PC-9 (cell line): Measurements from ENCODE around the gene ATP2C2. TPM values are rescaled to one million over a fixed set of nuclear protein-coding genes. Genes with fewer than 3 reads are reported as not detected.

Source experiments
- BruUV-seq: library from RNA; stranded (reverse); fragments of 400-500 nt; replicated peaks from 2 replicates; lab custom pipeline; 2021; lab: Mats Ljungman, UMichigan
- CTCF ChIA-PET: fragments of 300-600 bp; sonication (Branson Sonifier 250); formaldehyde crosslinking; loops from one replicate; lab custom pipeline; 2022; ENCODE audit warnings: antibody characterized with exemption; lab: Charles Lee
- POLR2A ChIA-PET: fragments of 300-600 bp; sonication (Branson Sonifier 250); formaldehyde crosslinking; loops from one replicate; lab custom pipeline; 2022; ENCODE audit warnings: antibody characterized with exemption; ENCODE audit not compliant: unreplicated experiment; lab: Charles Lee
- DNase-seq, 2 experiments: peaks; one replicate each; pipeline versions ENCODE4 v3.0.0 to v3.0.0-alpha.2; 2015 to 2022; ENCODE audit warnings: mixed read lengths in 1 of 2
- H2AFZ ChIP-seq: fragments of 200-600 bp; sonication (generic); 2 replicates; pipeline ENCODE4 v1.8.1; 2017; ENCODE audit warnings: antibody characterized with exemption
- H3F3A ChIP-seq: fragments of 200-600 bp; sonication (generic); 2 replicates; pipeline ENCODE4 v1.8.1; 2017; ENCODE audit warnings: antibody characterized with exemption, mild to moderate bottlenecking, low read depth; ENCODE audit not compliant: insufficient read depth
- H3K27ac ChIP-seq: fragments of 200-600 bp; sonication (generic); 2 replicates; pipeline ENCODE4 v1.6.1; 2016; ENCODE audit warnings: mixed run types
- H3K27me3 ChIP-seq: fragments of 200-600 bp; sonication (generic); 2 replicates; pipeline ENCODE4 v1.6.1; 2016; ENCODE audit warnings: low read depth, mixed run types; ENCODE audit not compliant: insufficient read depth
- H3K36me3 ChIP-seq: fragments of 200-600 bp; sonication (generic); 2 replicates; pipeline ENCODE4 v1.6.1; 2016; ENCODE audit warnings: low read depth, mixed run types
- H3K4me1 ChIP-seq: fragments of 200-600 bp; sonication (generic); replicated peaks from 2 replicates; pipeline ENCODE4 v1.6.1; 2016; ENCODE audit warnings: mixed run types; ENCODE audit not compliant: insufficient read depth
- H3K4me2 ChIP-seq: fragments of 200-600 bp; sonication (generic); 2 replicates; pipeline ENCODE4 v1.6.1; 2017; ENCODE audit warnings: mixed run types
- H3K4me3 ChIP-seq: fragments of 200-600 bp; sonication (generic); 2 replicates; pipeline ENCODE4 v1.6.1; 2016; ENCODE audit warnings: mixed run types
- H3K79me2 ChIP-seq: fragments of 200-600 bp; sonication (generic); 2 replicates; pipeline ENCODE4 v1.6.1; 2017; ENCODE audit warnings: low read depth, mixed run types
- H3K9me2 ChIP-seq: fragments of 200-600 bp; sonication (generic); 2 replicates; pipeline ENCODE4 v1.8.1; 2017; ENCODE audit warnings: mild to moderate bottlenecking; ENCODE audit not compliant: insufficient read depth
- H3K9me3 ChIP-seq: fragments of 200-600 bp; sonication (generic); 2 replicates; pipeline ENCODE4 v1.8.1; 2016; ENCODE audit warnings: low read depth; ENCODE audit not compliant: insufficient read depth
- H4K20me1 ChIP-seq: fragments of 200-600 bp; sonication (generic); 2 replicates; pipeline ENCODE4 v1.8.1; 2017; ENCODE audit not compliant: insufficient read depth
- CTCF ChIP-seq: fragments of 200-600 bp; sonication (generic); conservative IDR thresholded peaks from 2 replicates; pipeline ENCODE4 v1.6.1; 2017; ENCODE audit warnings: mixed run types, antibody characterized with exemption, mild to moderate bottlenecking, moderate library complexity
- EZH2 ChIP-seq: fragments of 200-600 bp; sonication (generic); IDR thresholded peaks from 2 replicates; pipeline ENCODE4 v1.8.0; 2017; ENCODE audit warnings: antibody characterized with exemption, low read depth
- intact Hi-C: fragments of 100-400 bp; cut with micrococcal nuclease; formaldehyde crosslinking; loops from one replicate; pipeline ENCODE4 v1.10.0; 2022; ENCODE audit not compliant: unreplicated experiment
- total RNA-seq: library from RNA; stranded (reverse); gene quantifications from 2 replicates; pipeline ENCODE4 v1.2.3, GENCODE V29; 2021

ATP2C2 gene
- total RNA-seq, 1 experiment from 2014 or later = 17.2 TPM

GRCh38 chr16:84481051-84481735, 112.9 kb downstream of the ATP2C2 start:
- peaks cover 7% of the 10 kb centered on the region; the same call in 1 of the 2 replicates for H3K36me3 ChIP-seq
- POLR2A ChIA-PET = no interaction called here
- H3K4me2 ChIP-seq = no peak overlapping the region
- TF ChIP-seq CTCF (no peak), EZH2 (no peak)
- DNase-seq = no peak
- H3K9me2 ChIP-seq = no peaks in the 10 kb centered on the region
- peaks cover 17% of the 10 kb centered on the region; the same call in 1 of the 2 replicates for H3F3A ChIP-seq
- no peaks in the 10 kb centered on the region; the same call in 1 of the 2 replicates for H4K20me1 ChIP-seq
- peaks cover 3% of the 10 kb centered on the region for H3K4me1 ChIP-seq
- CTCF ChIA-PET = no interaction called here
- no peak overlapping the region for H3K4me3 ChIP-seq
- H3K27ac ChIP-seq = no peak overlapping the region
- intact Hi-C loops = no loop called here
- no peak overlapping the region for H2AFZ ChIP-seq
- no peaks in the 10 kb centered on the region for H3K79me2 ChIP-seq
- no TSS peak for BruUV-seq
- H3K9me3 ChIP-seq = no peaks in the 10 kb centered on the region
- H3K27me3 ChIP-seq = no peaks in the 10 kb centered on the region

DNA sequence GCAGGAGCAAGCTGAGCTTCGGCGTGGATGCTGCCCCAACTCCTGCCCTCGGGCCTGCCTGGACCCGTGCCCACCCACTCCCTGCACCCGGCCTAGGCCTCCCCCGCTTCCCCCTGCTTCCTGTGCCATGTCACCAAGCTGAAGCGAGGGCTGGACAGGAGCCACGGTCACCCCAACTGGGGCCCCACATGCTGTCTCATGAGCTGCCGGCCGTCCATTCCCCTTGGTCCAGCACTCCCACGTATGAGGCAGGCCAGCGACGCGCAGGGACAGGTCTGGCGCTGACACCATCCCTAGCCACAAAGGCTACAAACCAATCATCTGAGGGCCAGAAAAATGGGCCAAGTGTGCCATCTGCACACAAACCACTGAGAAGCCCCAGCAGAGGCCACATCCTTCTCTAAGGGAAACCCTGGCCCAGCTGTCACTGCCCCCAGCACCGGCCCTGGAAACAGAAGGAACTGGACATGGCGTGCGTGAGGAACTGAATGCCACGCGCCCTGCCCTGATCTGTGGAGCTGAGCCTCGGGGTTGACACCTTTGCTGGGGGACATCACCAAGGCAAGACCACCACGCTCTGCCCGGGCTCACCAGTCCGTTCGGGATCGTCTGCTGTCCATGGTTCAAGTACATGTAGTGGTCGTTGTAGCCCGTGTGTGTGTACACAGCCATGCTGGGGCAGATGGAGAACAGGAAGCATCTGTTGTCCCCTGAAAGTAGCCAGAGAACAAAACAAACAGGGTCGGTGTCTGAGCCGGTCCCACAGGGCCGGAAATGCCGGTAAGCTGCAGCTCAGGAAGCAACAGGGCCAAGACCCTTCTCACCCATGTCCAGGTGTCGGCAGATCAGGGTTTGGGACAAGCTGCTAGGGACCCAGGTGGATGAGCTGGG, 113.9 kb downstream of the ATP2C2 start:
- intact Hi-C loops = no loop called here
- Histone ChIP-seq H3F3A (peaks cover 14% of the 10 kb centered on the region; the same call in 1 of the 2 replicates), H3K36me3 (peaks cover 8% of the 10 kb centered on the region; the same call in 1 of the 2 replicates), H2AFZ (no peak overlapping the region), H3K4me2 (no peak overlapping the region), H3K4me1 (no peaks in the 10 kb centered on the region), H3K9me3 (no peaks in the 10 kb centered on the region), H3K4me3 (no peak overlapping the region), H3K27ac (no peak overlapping the region), H3K9me2 (no peaks in the 10 kb centered on the region), H4K20me1 (no peaks in the 10 kb centered on the region; the same call in 1 of the 2 replicates), H3K27me3 (no peaks in the 10 kb centered on the region), H3K79me2 (no peaks in the 10 kb centered on the region)
- TF ChIP-seq CTCF (no peak), EZH2 (no peak)
- BruUV-seq = no TSS peak
- POLR2A ChIA-PET = no interaction called here
- CTCF ChIA-PET = interaction anchor here (0.5 to 0.6 kb wide), 2 partner anchors 9 to 180 kb away, joined by 4 to 5 read pairs; no protein-coding TSS in a partner anchor
- no peak for DNase-seq

- no peak for DNase-seq
- no peaks in the 10 kb centered on the region for H3K79me2 ChIP-seq
- H3K27me3 ChIP-seq = no peaks in the 10 kb centered on the region
- H3K9me2 ChIP-seq = no peaks in the 10 kb centered on the region
- intact Hi-C loops = no loop called here
- no peaks in the 10 kb centered on the region; the same call in 1 of the 2 replicates for H4K20me1 ChIP-seq
- no peak overlapping the region for H3K27ac ChIP-seq
- H3K4me3 ChIP-seq = no peak overlapping the region
- H3K36me3 ChIP-seq = peaks cover 18% of the 10 kb centered on the region
- TF ChIP-seq CTCF (no peak), EZH2 (no peak)
- BruUV-seq = no TSS peak
- H3K4me1 ChIP-seq = no peaks in the 10 kb centered on the region
- no peaks in the 10 kb centered on the region for H3K9me3 ChIP-seq
- H3K4me2 ChIP-seq = no peak overlapping the region
- H2AFZ ChIP-seq = no peak overlapping the region
- peaks cover 10% of the 10 kb centered on the region; the same call in 1 of the 2 replicates for H3F3A ChIP-seq
- ChIA-PET CTCF (interaction anchor here (0.5 kb wide), 1 partner anchor 8 kb away, joined by 4 read pairs; no protein-coding TSS in a partner anchor), POLR2A (no interaction called here)
Measured at GRCh38 chr16:84482951-84483881, 114.9 kb downstream of the ATP2C2 start.
